Dendritic cell treated with granulocyte-macrophage colony-stimulating factor and Interleukin-4, amounts not matched to agents 40 ng/mL and 50 ng/mL, for 4 days (primary cell): ENCODE measurements around the gene ADAM11.

Source experiments
- H3K27ac Mint-ChIP-seq: one replicate; pipeline ENCODE4 v1.8.0; 2022; ENCODE audit warnings: mild to moderate bottlenecking, mixed read lengths
- H3K27me3 Mint-ChIP-seq: one replicate; pipeline ENCODE4 v1.8.0; 2022; ENCODE audit warnings: mild to moderate bottlenecking, mixed read lengths
- H3K36me3 Mint-ChIP-seq: one replicate; pipeline ENCODE4 v1.8.0; 2022; ENCODE audit warnings: low read depth, mixed read lengths
- H3K4me1 Mint-ChIP-seq: one replicate; pipeline ENCODE4 v1.8.0; 2022; ENCODE audit warnings: low read depth, mixed read lengths
- H3K4me3 Mint-ChIP-seq: one replicate; pipeline ENCODE4 v1.8.0; 2022; ENCODE audit warnings: mild to moderate bottlenecking, moderate library complexity, mixed read lengths
- H3K9me3 Mint-ChIP-seq: one replicate; pipeline ENCODE4 v1.8.0; 2022; ENCODE audit warnings: mixed read lengths
- intact Hi-C: fragments of 100-400 bp; cut with micrococcal nuclease; formaldehyde crosslinking; loops from one replicate; pipeline ENCODE4 v1.15.0; 2022

The ADAM11 gene

GRCh38 chr17:44775136-44775837 is 16.5 kb downstream of the ADAM11 start:
- no peaks in the 10 kb centered on the region for H3K9me3 Mint-ChIP-seq
- peak overlapping the region; percentile 79 for H3K4me3 Mint-ChIP-seq
- H3K4me1 Mint-ChIP-seq: peaks cover 39% of the 10 kb centered on the region
- peaks cover 79% of the 10 kb centered on the region for H3K27me3 Mint-ChIP-seq
- no peaks in the 10 kb centered on the region for H3K36me3 Mint-ChIP-seq
- intact Hi-C loops: loop anchor here (1.0 to 5.0 kb wide), 3 partner anchors 57 to 247 kb away; partner anchors contain the start of gene GJC1
- peak overlapping the region; percentile 20 for H3K27ac Mint-ChIP-seq

- H3K4me3 Mint-ChIP-seq: peak overlapping the region; percentile 79
These were observed 17.2 kb downstream of the ADAM11 start for GRCh38 chr17:44775838-44776621.

GRCh38 chr17:44776628-44777393 is 18.0 kb downstream of the ADAM11 start:
- H3K27ac Mint-ChIP-seq: no peak overlapping the region
- intact Hi-C loops: loop anchor here (5.0 kb wide), 2 partner anchors 55 to 245 kb away; partner anchors contain the start of gene GJC1
- no peak overlapping the region for H3K4me3 Mint-ChIP-seq
- H3K27me3 Mint-ChIP-seq: peaks cover 87% of the 10 kb centered on the region
- H3K4me1 Mint-ChIP-seq: peaks cover 33% of the 10 kb centered on the region
- H3K9me3 Mint-ChIP-seq: no peaks in the 10 kb centered on the region
- H3K36me3 Mint-ChIP-seq: no peaks in the 10 kb centered on the region

More at GRCh38 chr17:44775838-44776621, 17.2 kb downstream of the ADAM11 start:
- intact Hi-C loops: loop anchor here (1.0 to 5.0 kb wide), 3 partner anchors 56 to 246 kb away; partner anchors contain the start of gene GJC1
- peak overlapping the region; percentile 20 for H3K27ac Mint-ChIP-seq
- no peaks in the 10 kb centered on the region for H3K36me3 Mint-ChIP-seq
- no peaks in the 10 kb centered on the region for H3K9me3 Mint-ChIP-seq
- peaks cover 39% of the 10 kb centered on the region for H3K4me1 Mint-ChIP-seq
- H3K27me3 Mint-ChIP-seq: peaks cover 86% of the 10 kb centered on the region

GRCh38 chr17:44777394-44778348 is 18.9 kb downstream of the ADAM11 start:
- no peak overlapping the region for H3K4me3 Mint-ChIP-seq
- peaks cover 84% of the 10 kb centered on the region for H3K27me3 Mint-ChIP-seq
- peaks cover 30% of the 10 kb centered on the region for H3K4me1 Mint-ChIP-seq
- H3K27ac Mint-ChIP-seq: no peak overlapping the region
- H3K9me3 Mint-ChIP-seq: no peaks in the 10 kb centered on the region
- intact Hi-C loops: loop anchor here (5.0 kb wide), 2 partner anchors 55 to 245 kb away; partner anchors contain the start of gene GJC1
- no peaks in the 10 kb centered on the region for H3K36me3 Mint-ChIP-seq

- intact Hi-C loops: loop anchor here (1.0 to 5.0 kb wide), 3 partner anchors 54 to 244 kb away; partner anchors contain the start of gene GJC1
- H3K27ac Mint-ChIP-seq: no peak overlapping the region
- H3K4me1 Mint-ChIP-seq: peaks cover 30% of the 10 kb centered on the region
- no peaks in the 10 kb centered on the region for H3K36me3 Mint-ChIP-seq
- H3K9me3 Mint-ChIP-seq: no peaks in the 10 kb centered on the region
- H3K4me3 Mint-ChIP-seq: peak overlapping the region; percentile 17
- H3K27me3 Mint-ChIP-seq: peaks cover 76% of the 10 kb centered on the region
These were observed 19.9 kb downstream of the ADAM11 start for GRCh38 chr17:44778656-44779210.

GRCh38 chr17:44779211-44780025 is 20.6 kb downstream of the ADAM11 start:
- Mint-ChIP-seq H3K4me3 (peak overlapping the region; percentile 53), H3K27ac (no peak overlapping the region), H3K4me1 (peaks cover 30% of the 10 kb centered on the region), H3K36me3 (no peaks in the 10 kb centered on the region), H3K27me3 (peaks cover 72% of the 10 kb centered on the region), H3K9me3 (no peaks in the 10 kb centered on the region)
- intact Hi-C loops: loop anchor here (1.0 to 5.0 kb wide), 3 partner anchors 53 to 243 kb away; partner anchors contain the start of gene GJC1

GRCh38 chr17:44780161-44780560 is 21.4 kb downstream of the ADAM11 start:
- intact Hi-C loops: no loop called here
- peaks cover 25% of the 10 kb centered on the region for H3K4me1 Mint-ChIP-seq
- H3K9me3 Mint-ChIP-seq: no peaks in the 10 kb centered on the region
- no peak overlapping the region for H3K4me3 Mint-ChIP-seq
- no peaks in the 10 kb centered on the region for H3K36me3 Mint-ChIP-seq
- H3K27me3 Mint-ChIP-seq: peaks cover 66% of the 10 kb centered on the region
- no peak overlapping the region for H3K27ac Mint-ChIP-seq

- Mint-ChIP-seq H3K27ac (no peak overlapping the region), H3K27me3 (peaks cover 62% of the 10 kb centered on the region), H3K9me3 (no peaks in the 10 kb centered on the region), H3K4me1 (peaks cover 17% of the 10 kb centered on the region), H3K4me3 (no peak overlapping the region), H3K36me3 (no peaks in the 10 kb centered on the region)
- intact Hi-C loops: no loop called here
These were observed 22.2 kb downstream of the ADAM11 start for GRCh38 chr17:44780845-44781480.

GRCh38 chr17:44781551-44782325 is 22.9 kb downstream of the ADAM11 start:
- Mint-ChIP-seq H3K36me3 (no peaks in the 10 kb centered on the region), H3K4me3 (no peak overlapping the region), H3K4me1 (peaks cover 12% of the 10 kb centered on the region), H3K9me3 (no peaks in the 10 kb centered on the region), H3K27ac (no peak overlapping the region), H3K27me3 (peaks cover 56% of the 10 kb centered on the region)
- intact Hi-C loops: no loop called here

- Mint-ChIP-seq H3K4me1 (peaks cover 12% of the 10 kb centered on the region), H3K27ac (no peak overlapping the region), H3K36me3 (no peaks in the 10 kb centered on the region), H3K4me3 (no peak overlapping the region), H3K27me3 (peaks cover 54% of the 10 kb centered on the region), H3K9me3 (no peaks in the 10 kb centered on the region)
- intact Hi-C loops: no loop called here
These were observed 23.6 kb downstream of the ADAM11 start for GRCh38 chr17:44782326-44782850.

GRCh38 chr17:44785921-44786320 is 27.1 kb downstream of the ADAM11 start:
- Mint-ChIP-seq H3K9me3 (no peaks in the 10 kb centered on the region), H3K4me1 (no peaks in the 10 kb centered on the region), H3K27ac (no peak overlapping the region), H3K36me3 (no peaks in the 10 kb centered on the region), H3K27me3 (peaks cover 25% of the 10 kb centered on the region), H3K4me3 (no peak overlapping the region)
- intact Hi-C loops: no loop called here
